Thoracic aorta endothelial cell (primary cell): ENCODE results near the gene ZNF860. TPM values are rescaled to one million over a fixed set of nuclear protein-coding genes. Genes with fewer than 3 reads are reported as not detected.

Source experiments
- small RNA-seq: library from RNA; depleted of rRNA; stranded (forward); fragments of <200 nt; gene quantifications from one replicate; pipeline ENCODE3, GENCODE V24; 2012
- total RNA-seq: library from RNA; depleted of rRNA; stranded (reverse); fragments of >200 nt; gene quantifications from 2 replicates; pipeline ENCODE4 v1.2.3, GENCODE V29; 2012

ZNF860 gene
- 1.9 and 3.6 TPM in 2 replicates for total RNA-seq

DNA sequence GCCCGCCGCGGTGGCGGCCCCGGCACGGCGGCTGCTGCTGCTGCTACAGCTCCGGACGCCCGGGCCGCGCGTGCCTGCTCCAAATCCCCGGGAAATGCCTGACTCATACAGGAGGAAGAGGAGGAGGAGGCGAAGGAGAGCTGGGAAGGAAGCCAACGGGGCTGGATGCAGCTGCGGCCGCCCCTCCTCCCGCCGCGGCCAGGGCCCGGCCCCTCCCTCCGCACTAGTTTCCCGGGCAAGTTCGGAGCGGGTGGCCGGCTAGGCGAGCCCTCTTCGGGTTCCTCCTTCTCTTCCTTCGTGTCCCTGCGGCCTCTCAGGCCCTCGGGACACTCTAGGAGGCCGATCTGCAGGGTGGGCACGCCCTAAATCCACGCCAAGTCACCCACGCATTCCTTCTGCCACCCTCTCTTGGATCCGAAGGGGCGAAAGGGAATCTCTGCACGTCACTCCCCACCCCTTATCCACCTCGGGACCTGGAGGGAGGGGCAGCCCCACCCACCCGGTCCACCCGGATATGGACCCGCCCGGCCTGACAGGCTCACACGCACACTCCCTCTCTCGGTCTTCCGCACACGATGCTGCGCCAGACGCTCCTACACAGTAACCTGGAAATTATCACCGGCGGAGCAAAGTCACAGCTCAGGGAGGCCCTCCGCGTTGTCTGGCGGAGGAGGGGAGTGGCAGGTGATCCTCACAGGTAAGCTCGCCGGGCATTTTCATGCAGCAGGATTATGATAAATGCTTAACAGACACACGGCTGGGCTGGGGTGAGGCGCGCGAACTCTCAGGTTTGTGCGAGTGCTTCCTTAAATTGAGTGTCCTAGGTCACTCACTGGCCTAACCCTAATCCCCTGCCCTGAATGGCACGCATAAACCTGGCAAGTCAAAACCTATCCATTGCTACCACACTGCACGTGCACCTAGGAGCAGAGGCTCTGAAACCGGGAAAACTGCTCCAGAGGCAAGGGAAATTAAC, at the start of gene ZNF860, which contains the start of gene OSBPL10:
ZNF860 (plus strand) TSS at position 545 of the 976 bp plus-strand sequence. CDS start 7,330 bp downstream, outside the sequence.
OSBPL10 (minus strand) TSS at position 57 of the 976 bp plus-strand sequence. CDS start 83 bp downstream, outside the sequence.

Small RNAs within 50 kb of the gene (small RNA-seq; reads per million reads assigned to genes)
- not detected for gene RF00402

Other genes starting within 250 kb of the ZNF860 start
- 45.1 and 54.9 TPM in 2 replicates for gene OSBPL10, start 488 bp upstream of the ZNF860 start, total RNA-seq
- 20.9 and 24.6 TPM in 2 replicates for gene GPD1L, start 124.9 kb downstream of the ZNF860 start, total RNA-seq